HG03342 (cell line): ENCODE results near the gene SNX27.
"Not testable (repeated sequence)": the region's sequence is repeated elsewhere in the genome, so short reads cannot be mapped to it uniquely, and the experiment has no call there.

Experiments used
- ATAC-seq: cut with Tn5 transposase; IDR thresholded peaks from one replicate; pipeline ENCODE4 v1.9.1; 2021; ENCODE audit warnings: mild to moderate bottlenecking, moderate library complexity; ENCODE audit not compliant: unreplicated experiment

The SNX27 gene

GRCh38 chr1:151718666-151719065, 106.8 kb downstream of the SNX27 start:
- no peak for ATAC-seq

- ATAC-seq = no peak
Observed at GRCh38 chr1:151720125-151720524, 108.3 kb downstream of the SNX27 start.

- ATAC-seq = no peak
Observed at GRCh38 chr1:151720554-151720953, 108.7 kb downstream of the SNX27 start.

- peak; percentile 74 for ATAC-seq
Observed at GRCh38 chr1:151720974-151721787, 109.3 kb downstream of the SNX27 start, which contains the start of gene RIIAD1. Gene RIIAD1, plus strand, starts transcription at chr1:151721522. Its CDS starts 15 bp downstream, at chr1:151721537.

- ATAC-seq = no peak
Observed at GRCh38 chr1:151721788-151722510, 110.1 kb downstream of the SNX27 start.

- ATAC-seq = no peak
Observed at GRCh38 chr1:151723726-151724370, 112.0 kb downstream of the SNX27 start.

GRCh38 chr1:151728151-151729054, 116.6 kb downstream of the SNX27 start:
- no peak for ATAC-seq

- ATAC-seq = no peak
Observed at GRCh38 chr1:151729157-151729965, 117.5 kb downstream of the SNX27 start.

GRCh38 chr1:151729966-151730291, 118.1 kb downstream of the SNX27 start:
- ATAC-seq = no peak

- no peak for ATAC-seq
Observed at GRCh38 chr1:151733126-151733525, 121.3 kb downstream of the SNX27 start.

GRCh38 chr1:151733995-151734394, 122.1 kb downstream of the SNX27 start:
- not testable (repeated sequence) for ATAC-seq

GRCh38 chr1:151737026-151737425, 125.2 kb downstream of the SNX27 start:
- no peak for ATAC-seq

GRCh38 chr1:151737479-151737878, 125.6 kb downstream of the SNX27 start:
- ATAC-seq = no peak

- ATAC-seq = no peak
Observed at GRCh38 chr1:151739590-151740355, 127.9 kb downstream of the SNX27 start.

GRCh38 chr1:151741516-151741915, 129.7 kb downstream of the SNX27 start:
- no peak for ATAC-seq
